ENCODE data around the gene PPP1R37.

Gene PPP1R37

DNA sequence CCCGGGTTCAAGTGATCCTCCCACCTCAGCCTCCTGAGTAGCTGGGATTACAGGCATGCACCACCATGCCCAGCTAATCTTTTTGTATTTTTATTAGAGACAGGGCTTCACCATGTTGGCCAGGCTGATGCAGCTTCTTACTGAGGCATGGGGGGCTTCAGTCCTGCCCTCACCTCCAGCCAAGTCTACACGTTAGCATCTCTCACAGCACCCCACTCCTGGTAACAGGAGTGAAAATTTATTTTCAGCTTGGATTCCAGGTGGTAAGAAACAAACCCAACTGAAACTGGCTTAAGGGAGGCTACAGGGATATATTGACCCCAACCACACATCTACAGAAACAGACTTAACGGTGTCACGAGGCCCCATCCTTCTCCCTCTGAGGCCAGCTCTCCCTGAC is 57.2 kb downstream of the PPP1R37 start:
- peaks cover 17 to 19% of the 10 kb centered on the region in 2 experiments for H3K36me3 ChIP-seq (ENCODE audit: control insufficient read depth in 1 of 2, insufficient read depth in 2 of 2, low read length in 2 of 2)
- no peaks in the 10 kb centered on the region for H3K79me2 ChIP-seq (ENCODE audit: control insufficient read depth, insufficient read depth, low read length, poor library complexity)
- H3K9ac ChIP-seq (ENCODE audit: low read length) = no peak overlapping the region
- no CpG with 5 or more reads among the region's 4 CpGs for WGBS (ENCODE audit: extremely low coverage, insufficient coverage, insufficient read length)
- H3K27me3 ChIP-seq (ENCODE audit: insufficient read depth, low read length) = peaks cover 22% of the 10 kb centered on the region
- no peak overlapping the region for H2BK5ac ChIP-seq (ENCODE audit: low read depth, low read length, poor library complexity)
- no peak overlapping the region for H2AFZ ChIP-seq (ENCODE audit: insufficient read depth, low read length, poor library complexity)
- H2BK12ac ChIP-seq (ENCODE audit: low read length) = no peak overlapping the region
- peaks cover 2 to 5% of the 10 kb centered on the region in 2 experiments for H3K4me1 ChIP-seq (ENCODE audit: control insufficient read depth in 1 of 2, insufficient read depth in 2 of 2, low read length in 2 of 2)
- H2AK5ac ChIP-seq (ENCODE audit: low read length) = no peak overlapping the region
- H3K79me1 ChIP-seq (ENCODE audit: low read length) = no peaks in the 10 kb centered on the region
- no peak overlapping the region for H2BK120ac ChIP-seq (ENCODE audit: insufficient read depth, low read length, poor library complexity)
- H3K4me3 ChIP-seq (ENCODE audit: low read depth, low read length) = no peak overlapping the region
- H3K9me3 ChIP-seq (ENCODE audit: insufficient read depth, low read depth, low read length) = peaks cover 17% of the 10 kb centered on the region
- DNase-seq = no peak
- no peak overlapping the region for H3K18ac ChIP-seq (ENCODE audit: low read length)
- H3K23ac ChIP-seq (ENCODE audit: low read length) = no peak overlapping the region
- H4K12ac ChIP-seq (ENCODE audit: low read depth, low read length) = no peak overlapping the region
- H3K27ac ChIP-seq (ENCODE audit: low read depth, low read length) = no peak overlapping the region
- H3K4ac ChIP-seq (ENCODE audit: low read depth, low read length) = no peak overlapping the region
- H4K91ac ChIP-seq (ENCODE audit: low read depth, low read length) = no peak overlapping the region
- H3K4me2 ChIP-seq (ENCODE audit: low read length) = no peak overlapping the region
- no peak overlapping the region for H3K14ac ChIP-seq (ENCODE audit: low read length)
- no peak overlapping the region for H4K8ac ChIP-seq (ENCODE audit: low read depth, low read length)

GRCh38 chr19:45150751-45151281 is 57.8 kb downstream of the PPP1R37 start:
- WGBS (ENCODE audit: extremely low coverage, insufficient coverage, insufficient read length) = no CpG with 5 or more reads among the region's 4 CpGs

GRCh38 chr19:45151320-45151719 is 58.3 kb downstream of the PPP1R37 start:
- H3K27ac ChIP-seq (ENCODE audit: low read depth, low read length) = no peak overlapping the region
- no peak overlapping the region for H4K8ac ChIP-seq (ENCODE audit: low read depth, low read length)
- WGBS (ENCODE audit: extremely low coverage, insufficient coverage, insufficient read length) = no CpG with 5 or more reads among the region's 7 CpGs
- peaks cover 9% of the 10 kb centered on the region in 2 experiments for H3K36me3 ChIP-seq (ENCODE audit: control insufficient read depth in 1 of 2, insufficient read depth in 2 of 2, low read length in 2 of 2)
- no peak overlapping the region for H3K18ac ChIP-seq (ENCODE audit: low read length)
- peaks cover 17% of the 10 kb centered on the region for H3K9me3 ChIP-seq (ENCODE audit: insufficient read depth, low read depth, low read length)
- H4K12ac ChIP-seq (ENCODE audit: low read depth, low read length) = no peak overlapping the region
- no peak overlapping the region for H3K4me3 ChIP-seq (ENCODE audit: low read depth, low read length)
- no peak overlapping the region for H2BK12ac ChIP-seq (ENCODE audit: low read length)
- H3K9ac ChIP-seq (ENCODE audit: low read length) = no peak overlapping the region
- DNase-seq = no peak
- no peak overlapping the region for H3K4ac ChIP-seq (ENCODE audit: low read depth, low read length)
- H2AFZ ChIP-seq (ENCODE audit: insufficient read depth, low read length, poor library complexity) = no peak overlapping the region
- no peak overlapping the region for H3K23ac ChIP-seq (ENCODE audit: low read length)
- no peak overlapping the region for H2BK5ac ChIP-seq (ENCODE audit: low read depth, low read length, poor library complexity)
- H4K91ac ChIP-seq (ENCODE audit: low read depth, low read length) = no peak overlapping the region
- no peaks in the 10 kb centered on the region for H3K79me1 ChIP-seq (ENCODE audit: low read length)
- H3K79me2 ChIP-seq (ENCODE audit: control insufficient read depth, insufficient read depth, low read length, poor library complexity) = no peaks in the 10 kb centered on the region
- no peak overlapping the region for H3K14ac ChIP-seq (ENCODE audit: low read length)
- peaks cover 22% of the 10 kb centered on the region for H3K27me3 ChIP-seq (ENCODE audit: insufficient read depth, low read length)
- H3K4me1 ChIP-seq (ENCODE audit: control insufficient read depth in 1 of 2, insufficient read depth in 2 of 2, low read length in 2 of 2) = peaks cover 2 to 5% of the 10 kb centered on the region in 2 experiments
- H2BK120ac ChIP-seq (ENCODE audit: insufficient read depth, low read length, poor library complexity) = no peak overlapping the region
- H2AK5ac ChIP-seq (ENCODE audit: low read length) = no peak overlapping the region
- H3K4me2 ChIP-seq (ENCODE audit: low read length) = no peak overlapping the region

More at GRCh38 chr19:45150751-45151281, 57.8 kb downstream of the PPP1R37 start:
- no peak overlapping the region for H3K14ac ChIP-seq (ENCODE audit: low read length)
- H2BK120ac ChIP-seq (ENCODE audit: insufficient read depth, low read length, poor library complexity) = no peak overlapping the region
- H4K12ac ChIP-seq (ENCODE audit: low read depth, low read length) = no peak overlapping the region
- no peak for DNase-seq
- H2BK5ac ChIP-seq (ENCODE audit: low read depth, low read length, poor library complexity) = no peak overlapping the region
- H3K79me2 ChIP-seq (ENCODE audit: control insufficient read depth, insufficient read depth, low read length, poor library complexity) = no peaks in the 10 kb centered on the region
- H3K9ac ChIP-seq (ENCODE audit: low read length) = no peak overlapping the region
- H3K18ac ChIP-seq (ENCODE audit: low read length) = no peak overlapping the region
- peaks cover 17% of the 10 kb centered on the region for H3K9me3 ChIP-seq (ENCODE audit: insufficient read depth, low read depth, low read length)
- H4K91ac ChIP-seq (ENCODE audit: low read depth, low read length) = no peak overlapping the region
- no peak overlapping the region for H3K4ac ChIP-seq (ENCODE audit: low read depth, low read length)
- H3K79me1 ChIP-seq (ENCODE audit: low read length) = no peaks in the 10 kb centered on the region
- no peak overlapping the region for H3K4me3 ChIP-seq (ENCODE audit: low read depth, low read length)
- peaks cover 12 to 14% of the 10 kb centered on the region in 2 experiments for H3K36me3 ChIP-seq (ENCODE audit: control insufficient read depth in 1 of 2, insufficient read depth in 2 of 2, low read length in 2 of 2)
- H3K4me1 ChIP-seq (ENCODE audit: control insufficient read depth in 1 of 2, insufficient read depth in 2 of 2, low read length in 2 of 2) = peaks cover 2 to 5% of the 10 kb centered on the region in 2 experiments
- no peak overlapping the region for H3K27ac ChIP-seq (ENCODE audit: low read depth, low read length)
- H2AK5ac ChIP-seq (ENCODE audit: low read length) = no peak overlapping the region
- H3K23ac ChIP-seq (ENCODE audit: low read length) = no peak overlapping the region
- no peak overlapping the region for H2AFZ ChIP-seq (ENCODE audit: insufficient read depth, low read length, poor library complexity)
- H3K4me2 ChIP-seq (ENCODE audit: low read length) = no peak overlapping the region
- no peak overlapping the region for H4K8ac ChIP-seq (ENCODE audit: low read depth, low read length)
- no peak overlapping the region for H2BK12ac ChIP-seq (ENCODE audit: low read length)
- peaks cover 22% of the 10 kb centered on the region for H3K27me3 ChIP-seq (ENCODE audit: insufficient read depth, low read length)

DNA sequence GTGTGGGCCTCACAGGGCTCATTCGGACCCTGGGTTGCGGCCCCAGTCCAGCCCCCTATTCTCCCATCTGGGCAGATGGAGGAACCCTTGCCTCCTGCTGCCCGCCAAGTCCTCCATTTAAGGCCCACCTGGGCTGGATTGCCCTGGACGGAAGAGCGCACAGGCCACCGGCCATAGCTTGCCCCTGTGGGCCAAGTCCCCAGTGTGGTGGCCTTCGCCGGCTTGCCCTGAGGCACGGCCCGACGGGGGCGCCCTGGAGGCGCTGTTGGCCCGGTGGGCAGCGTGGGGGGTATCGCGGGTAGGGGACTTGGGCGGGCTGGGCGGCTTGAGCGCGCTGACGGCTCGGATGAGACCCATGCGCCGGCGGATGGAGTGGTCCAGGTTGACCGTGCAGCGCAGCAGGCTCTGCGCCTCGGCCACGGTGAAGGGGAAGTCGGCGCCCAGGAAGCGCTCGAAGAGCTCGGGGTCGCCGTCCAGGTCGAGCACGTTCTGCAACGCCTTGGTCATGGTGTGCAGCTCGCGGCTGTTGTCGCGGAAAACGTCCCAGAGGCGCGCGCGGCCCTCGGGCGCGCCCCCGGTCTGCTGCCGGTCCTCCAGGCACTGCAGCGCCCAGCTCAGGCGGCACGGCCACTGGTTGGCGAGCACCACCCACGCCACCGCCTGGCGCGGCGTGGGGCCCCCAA is 59.0 kb downstream of the PPP1R37 start:
- H2BK5ac ChIP-seq (ENCODE audit: low read depth, low read length, poor library complexity) = no peak overlapping the region
- no peak overlapping the region for H3K18ac ChIP-seq (ENCODE audit: low read length)
- H3K4me2 ChIP-seq (ENCODE audit: low read length) = peak overlapping the region; percentile 23
- H2AFZ ChIP-seq (ENCODE audit: insufficient read depth, low read length, poor library complexity) = no peak overlapping the region
- H4K8ac ChIP-seq (ENCODE audit: low read depth, low read length) = no peak overlapping the region
- DNase-seq = no peak
- no peak overlapping the region for H2AK5ac ChIP-seq (ENCODE audit: low read length)
- peaks cover 2 to 5% of the 10 kb centered on the region in 2 experiments for H3K4me1 ChIP-seq (ENCODE audit: control insufficient read depth in 1 of 2, insufficient read depth in 2 of 2, low read length in 2 of 2)
- no CpG with 5 or more reads among the region's 64 CpGs for WGBS (ENCODE audit: extremely low coverage, insufficient coverage, insufficient read length)
- no peak overlapping the region for H3K23ac ChIP-seq (ENCODE audit: low read length)
- H3K79me1 ChIP-seq (ENCODE audit: low read length) = no peaks in the 10 kb centered on the region
- no peak overlapping the region for H3K4me3 ChIP-seq (ENCODE audit: low read depth, low read length)
- peaks cover 17% of the 10 kb centered on the region for H3K9me3 ChIP-seq (ENCODE audit: insufficient read depth, low read depth, low read length)
- no peak overlapping the region for H3K9ac ChIP-seq (ENCODE audit: low read length)
- H4K91ac ChIP-seq (ENCODE audit: low read depth, low read length) = no peak overlapping the region
- H4K12ac ChIP-seq (ENCODE audit: low read depth, low read length) = no peak overlapping the region
- H3K27ac ChIP-seq (ENCODE audit: low read depth, low read length) = no peak overlapping the region
- H3K4ac ChIP-seq (ENCODE audit: low read depth, low read length) = no peak overlapping the region
- no peak overlapping the region for H2BK12ac ChIP-seq (ENCODE audit: low read length)
- H3K14ac ChIP-seq (ENCODE audit: low read length) = no peak overlapping the region
- H3K79me2 ChIP-seq (ENCODE audit: control insufficient read depth, insufficient read depth, low read length, poor library complexity) = no peaks in the 10 kb centered on the region
- no peak overlapping the region for H2BK120ac ChIP-seq (ENCODE audit: insufficient read depth, low read length, poor library complexity)
- H3K36me3 ChIP-seq (ENCODE audit: control insufficient read depth in 1 of 2, insufficient read depth in 2 of 2, low read length in 2 of 2) = peaks cover 4 to 5% of the 10 kb centered on the region in 2 experiments
- peaks cover 22% of the 10 kb centered on the region for H3K27me3 ChIP-seq (ENCODE audit: insufficient read depth, low read length)

Data from trophoblast cell (in vitro differentiated cells and primary cell).